Measurements from ENCODE around the gene PTPRN2. TPM values are rescaled to one million over a fixed set of nuclear protein-coding genes. Genes with fewer than 3 reads are reported as not detected.

PTPRN2 gene
- total and polyA plus RNA-seq, 2 of the 8 experiments (the other 6 are each of a cell fraction or from before 2014, with no cell fraction given) = 2.6 to 4.5 TPM

DNA sequence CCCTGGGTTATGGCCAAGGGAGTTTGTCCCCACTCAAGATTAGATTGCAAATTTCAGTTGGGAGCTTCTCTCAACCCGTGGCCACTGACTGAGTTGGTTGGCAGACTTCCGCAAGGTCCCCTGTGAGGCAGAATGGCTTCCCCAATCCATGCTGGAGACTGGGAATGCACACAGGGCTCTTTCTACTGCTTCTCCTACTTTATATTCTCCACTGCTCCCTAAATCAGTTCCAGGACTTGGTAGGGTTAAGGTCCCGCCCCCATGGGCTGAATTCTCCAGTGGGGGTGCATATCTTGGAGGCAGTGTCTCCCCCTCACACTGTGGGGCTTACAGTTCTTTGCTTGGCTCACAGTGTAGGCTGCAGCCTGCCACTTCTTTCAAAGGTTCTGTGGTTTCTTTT, 404.2 kb downstream of the PTPRN2 start:
- Histone ChIP-seq H3K79me1 (ENCODE audit: low read depth, low read length) (no peaks in the 10 kb centered on the region), H3K9me3 (ENCODE audit: insufficient read depth in 2 of 2, low read depth in 1 of 2, low read length in 1 of 2) (peaks cover 8 to 28% of the 10 kb centered on the region in 2 experiments; a peak in 3 of 4 replicates), H3K4ac (replicated peaks; ENCODE audit: insufficient read length, low read depth, low read length) (no peak overlapping the region), H3K18ac (ENCODE audit: extremely low read depth, low read length) (no peak overlapping the region), H3K79me2 (ENCODE audit: control insufficient read depth in 1 of 2, insufficient read depth in 2 of 2, low read length in 2 of 2) (no peaks in the 10 kb centered on the region), H3K4me1 (replicated peaks in 1 of 4; ENCODE audit: control insufficient read depth in 3 of 4, insufficient read depth in 4 of 4, low read length in 3 of 4) (no peaks in the 10 kb centered on the region), H2BK12ac (ENCODE audit: low read depth, low read length) (no peak overlapping the region), H3K27ac (ENCODE audit: low read depth, low read length) (no peak overlapping the region), H3K27me3 (replicated peaks in 1 of 4; ENCODE audit: control insufficient read depth in 3 of 4, extremely low read depth in 1 of 4, insufficient read depth in 3 of 4, low read length in 3 of 4) (no peaks in the 10 kb centered on the region), H3K4me2 (ENCODE audit: insufficient read depth in 1 of 2, low read depth in 2 of 2, low read length in 2 of 2) (no peak overlapping the region), H2BK20ac (ENCODE audit: low read length) (no peak overlapping the region), H2BK15ac (ENCODE audit: low read length) (no peak overlapping the region), H4K8ac (ENCODE audit: extremely low read depth, insufficient read depth, low read length) (no peak overlapping the region), H3K36me3 (ENCODE audit: control insufficient read depth in 2 of 4, insufficient read depth in 4 of 4, low read length in 3 of 4) (no peaks in the 10 kb centered on the region), H3K14ac (ENCODE audit: insufficient read length) (no peak overlapping the region), H2BK120ac (replicated peaks; ENCODE audit: low read depth, low read length) (no peak overlapping the region), H2BK5ac (ENCODE audit: low read depth, low read length) (no peak overlapping the region), H4K91ac (replicated peaks; ENCODE audit: insufficient read length, low read length) (no peak overlapping the region), H3K4me3 (ENCODE audit: extremely low read depth in 1 of 4, insufficient read depth in 2 of 4, low read depth in 3 of 4, low read length in 4 of 4) (no peak overlapping the region), H3K56ac (replicated peaks; ENCODE audit: insufficient read length, low read depth, low read length) (no peak overlapping the region), H3K23ac (ENCODE audit: insufficient read length) (no peak overlapping the region), H3K9ac (replicated peaks in 1 of 4; ENCODE audit: extremely low read depth in 1 of 4, low read depth in 3 of 4, low read length in 3 of 4) (no peak overlapping the region), H4K5ac (ENCODE audit: insufficient read length, low read depth, low read length) (no peak overlapping the region), H4K20me1 (replicated peaks in 1 of 2; ENCODE audit: control insufficient read depth in 1 of 2, insufficient read depth in 2 of 2, low read length in 2 of 2) (no peaks in the 10 kb centered on the region), H2AFZ (ENCODE audit: low read length) (no peak overlapping the region), H3K23me2 (ENCODE audit: low read depth, low read length) (no peaks in the 10 kb centered on the region), H2AK5ac (ENCODE audit: low read depth, low read length) (no peak overlapping the region)
- TF ChIP-seq SRF (IDR thresholded peaks at IDR 0.05; ENCODE audit: low read depth, low read length) = no peak
- ChIA-PET CTCF (ENCODE audit: partially characterized antibody) (no interaction called here), POLR2A (ENCODE audit: partially characterized antibody) (no interaction called here)
- no peak for FAIRE-seq
- no peak for DNase-seq (ENCODE audit: low read depth in 1 of 2, low spot score in 2 of 2)
- 91% methylated on average over 3 of the region's 3 CpGs; no CpG with 5 or more reads in 1 of the 2 experiments for WGBS, 2 experiments (ENCODE audit: extremely low coverage in 1 of 2, insufficient coverage in 1 of 2, insufficient read length in 1 of 2, insufficient replicate concordance in 2 of 2, low coverage in 1 of 2, low lambda C conversion rate in 2 of 2, missing lambda C conversion rate in 1 of 2)

All from H1 (cell line).